ENCODE data around the gene MGAT3. TPM values are rescaled to one million over a fixed set of nuclear protein-coding genes. Genes with fewer than 3 reads are reported as not detected.

The MGAT3 gene
- total and polyA plus RNA-seq, 2 donors (not counting 1 experiment from before 2014, with no cell fraction given) = 11.1 to 27.8 TPM

DNA sequence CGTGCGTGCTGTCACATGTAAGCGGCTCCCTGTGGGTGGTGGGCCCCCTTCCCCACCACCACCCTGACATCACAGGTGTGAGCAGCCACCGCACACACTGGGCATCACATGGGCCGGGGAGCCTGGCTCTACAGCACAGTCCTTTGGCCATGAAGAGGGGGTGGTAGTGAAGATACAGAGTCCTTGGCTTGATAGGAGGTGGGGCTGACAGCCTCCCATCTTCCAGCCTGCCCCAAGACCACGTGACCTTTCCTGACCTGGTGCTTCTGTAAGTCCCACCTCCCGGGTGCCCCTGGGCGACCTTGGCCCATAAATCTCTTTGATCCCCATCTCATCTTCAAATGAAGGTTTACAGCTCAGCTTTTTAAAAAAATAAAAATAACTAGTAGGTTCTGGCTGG is 21.2 kb upstream of the MGAT3 start:
- intact Hi-C loops (cut with micrococcal nuclease) = loop anchor here (2.0 to 5.0 kb wide), 2 partner anchors 37 to 59 kb away; no protein-coding TSS in a partner anchor
- ChIA-PET POLR2A (interaction anchor here (2.7 kb wide), 1 partner anchor 11 kb away, joined by 6 read pairs; no protein-coding TSS in a partner anchor), CTCF (interaction anchor here (0.9 to 6.5 kb wide), 10 partner anchors 11 to 93 kb away, joined by 3 to 37 read pairs (median 8); partner anchors contain the start of gene ATF4)
- Mint-ChIP-seq H3K4me3 (no peak overlapping the region), H3K27me3 (no peaks in the 10 kb centered on the region), H3K4me1 (peaks cover 20% of the 10 kb centered on the region), H3K9me3 (ENCODE audit: insufficient read depth) (no peaks in the 10 kb centered on the region), H3K27ac (no peak overlapping the region)
- Histone ChIP-seq H3K79me2 (ENCODE audit: control insufficient read depth, insufficient read depth, low read length) (no peaks in the 10 kb centered on the region), H4K20me1 (ENCODE audit: control insufficient read depth, insufficient read depth, low read length, poor library complexity, severe bottlenecking) (no peaks in the 10 kb centered on the region), H3K4me3 (ENCODE audit: control extremely low read depth in 1 of 5, extremely low read depth in 1 of 5, insufficient read depth in 1 of 5, low read depth in 2 of 5, low read length in 4 of 5) (no peak overlapping the region), H3K4me1 (ENCODE audit: control insufficient read depth in 2 of 2, insufficient read depth in 2 of 2, low read length in 2 of 2) (peaks cover 12 to 23% of the 10 kb centered on the region in 2 donors), H3K9me3 (ENCODE audit: control extremely low read depth in 1 of 3, control insufficient read depth in 2 of 3, insufficient read depth in 1 of 3, low read length in 2 of 3) (no peaks in the 10 kb centered on the region), H2AFZ (ENCODE audit: insufficient read depth, low read depth, low read length, poor library complexity, severe bottlenecking) (no peak overlapping the region), H3K27ac (ENCODE audit: low read length in 2 of 2) (no peak overlapping the region), H3K27me3 (replicated peaks in 1 of 4; ENCODE audit: control extremely low read depth in 1 of 4, control insufficient read depth in 3 of 4, insufficient read depth in 4 of 4, low read length in 3 of 4) (peaks cover 0 to 6% (median 0%) of the 10 kb centered on the region in 4 experiments), H3K36me3 (replicated peaks in 1 of 2; ENCODE audit: control extremely low read depth in 1 of 2, control insufficient read depth in 1 of 2, extremely low read depth in 1 of 2, insufficient read depth in 2 of 2, low read length in 1 of 2) (peaks cover 0 to 22% of the 10 kb centered on the region in 2 experiments), H3K4me2 (replicated peaks; ENCODE audit: low read depth, low read length, poor library complexity, severe bottlenecking) (no peak overlapping the region), H3K9ac (ENCODE audit: low read length) (no peak overlapping the region)
- WGBS (ENCODE audit: insufficient coverage) = no CpG with 5 or more reads among the region's 8 CpGs
- TF ChIP-seq, protein P1, sequence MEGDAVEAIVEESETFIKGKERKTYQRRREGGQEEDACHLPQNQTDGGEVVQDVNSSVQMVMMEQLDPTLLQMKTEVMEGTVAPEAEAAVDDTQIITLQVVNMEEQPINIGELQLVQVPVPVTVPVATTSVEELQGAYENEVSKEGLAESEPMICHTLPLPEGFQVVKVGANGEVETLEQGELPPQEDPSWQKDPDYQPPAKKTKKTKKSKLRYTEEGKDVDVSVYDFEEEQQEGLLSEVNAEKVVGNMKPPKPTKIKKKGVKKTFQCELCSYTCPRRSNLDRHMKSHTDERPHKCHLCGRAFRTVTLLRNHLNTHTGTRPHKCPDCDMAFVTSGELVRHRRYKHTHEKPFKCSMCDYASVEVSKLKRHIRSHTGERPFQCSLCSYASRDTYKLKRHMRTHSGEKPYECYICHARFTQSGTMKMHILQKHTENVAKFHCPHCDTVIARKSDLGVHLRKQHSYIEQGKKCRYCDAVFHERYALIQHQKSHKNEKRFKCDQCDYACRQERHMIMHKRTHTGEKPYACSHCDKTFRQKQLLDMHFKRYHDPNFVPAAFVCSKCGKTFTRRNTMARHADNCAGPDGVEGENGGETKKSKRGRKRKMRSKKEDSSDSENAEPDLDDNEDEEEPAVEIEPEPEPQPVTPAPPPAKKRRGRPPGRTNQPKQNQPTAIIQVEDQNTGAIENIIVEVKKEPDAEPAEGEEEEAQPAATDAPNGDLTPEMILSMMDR (IDR thresholded peaks at IDR 0.05) = no peak
- no peak for TF ChIP-seq EZH2 (IDR thresholded peaks at IDR 0.05; ENCODE audit: borderline replicate concordance, insufficient read depth, low read depth, low read length, poor library complexity, severe bottlenecking)
- DNase-seq (no peak), ATAC-seq (ENCODE audit: low read depth) (no peak)
